ENCODE data around the gene OR4N5. TPM values are rescaled to one million over a fixed set of nuclear protein-coding genes. Genes with fewer than 3 reads are reported as not detected.

The OR4N5 gene
- total and polyA plus RNA-seq, 2 of the 8 experiments (the other 6 are each of a cell fraction or from before 2014, with no cell fraction given) = not detected

DNA sequence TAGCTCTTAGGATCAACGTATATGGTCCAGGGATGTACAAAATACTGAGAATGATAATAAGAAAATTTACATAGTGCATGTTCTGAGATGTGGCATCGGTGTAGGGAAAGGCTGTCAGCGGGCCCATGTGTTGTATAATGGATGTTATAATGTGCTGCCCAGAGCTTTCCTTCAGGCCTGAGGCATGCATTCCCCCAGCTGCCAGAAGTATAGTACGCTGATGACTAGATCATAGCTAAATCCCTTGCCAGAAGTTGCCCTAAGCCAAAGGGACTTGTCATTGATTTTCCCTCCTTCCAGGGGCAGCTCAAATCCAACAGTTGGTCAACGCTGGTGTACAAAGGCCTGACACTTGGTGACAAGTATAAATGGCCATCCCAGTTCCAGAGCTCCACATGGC lies 45.6 kb downstream of the OR4N5 start (continued):
- TF ChIP-seq TAF7 (optimal IDR thresholded peaks at IDR 0.05; ENCODE audit: borderline replicate concordance, low read depth, low read length) = no peak
- TF ChIP-seq, protein P1, sequence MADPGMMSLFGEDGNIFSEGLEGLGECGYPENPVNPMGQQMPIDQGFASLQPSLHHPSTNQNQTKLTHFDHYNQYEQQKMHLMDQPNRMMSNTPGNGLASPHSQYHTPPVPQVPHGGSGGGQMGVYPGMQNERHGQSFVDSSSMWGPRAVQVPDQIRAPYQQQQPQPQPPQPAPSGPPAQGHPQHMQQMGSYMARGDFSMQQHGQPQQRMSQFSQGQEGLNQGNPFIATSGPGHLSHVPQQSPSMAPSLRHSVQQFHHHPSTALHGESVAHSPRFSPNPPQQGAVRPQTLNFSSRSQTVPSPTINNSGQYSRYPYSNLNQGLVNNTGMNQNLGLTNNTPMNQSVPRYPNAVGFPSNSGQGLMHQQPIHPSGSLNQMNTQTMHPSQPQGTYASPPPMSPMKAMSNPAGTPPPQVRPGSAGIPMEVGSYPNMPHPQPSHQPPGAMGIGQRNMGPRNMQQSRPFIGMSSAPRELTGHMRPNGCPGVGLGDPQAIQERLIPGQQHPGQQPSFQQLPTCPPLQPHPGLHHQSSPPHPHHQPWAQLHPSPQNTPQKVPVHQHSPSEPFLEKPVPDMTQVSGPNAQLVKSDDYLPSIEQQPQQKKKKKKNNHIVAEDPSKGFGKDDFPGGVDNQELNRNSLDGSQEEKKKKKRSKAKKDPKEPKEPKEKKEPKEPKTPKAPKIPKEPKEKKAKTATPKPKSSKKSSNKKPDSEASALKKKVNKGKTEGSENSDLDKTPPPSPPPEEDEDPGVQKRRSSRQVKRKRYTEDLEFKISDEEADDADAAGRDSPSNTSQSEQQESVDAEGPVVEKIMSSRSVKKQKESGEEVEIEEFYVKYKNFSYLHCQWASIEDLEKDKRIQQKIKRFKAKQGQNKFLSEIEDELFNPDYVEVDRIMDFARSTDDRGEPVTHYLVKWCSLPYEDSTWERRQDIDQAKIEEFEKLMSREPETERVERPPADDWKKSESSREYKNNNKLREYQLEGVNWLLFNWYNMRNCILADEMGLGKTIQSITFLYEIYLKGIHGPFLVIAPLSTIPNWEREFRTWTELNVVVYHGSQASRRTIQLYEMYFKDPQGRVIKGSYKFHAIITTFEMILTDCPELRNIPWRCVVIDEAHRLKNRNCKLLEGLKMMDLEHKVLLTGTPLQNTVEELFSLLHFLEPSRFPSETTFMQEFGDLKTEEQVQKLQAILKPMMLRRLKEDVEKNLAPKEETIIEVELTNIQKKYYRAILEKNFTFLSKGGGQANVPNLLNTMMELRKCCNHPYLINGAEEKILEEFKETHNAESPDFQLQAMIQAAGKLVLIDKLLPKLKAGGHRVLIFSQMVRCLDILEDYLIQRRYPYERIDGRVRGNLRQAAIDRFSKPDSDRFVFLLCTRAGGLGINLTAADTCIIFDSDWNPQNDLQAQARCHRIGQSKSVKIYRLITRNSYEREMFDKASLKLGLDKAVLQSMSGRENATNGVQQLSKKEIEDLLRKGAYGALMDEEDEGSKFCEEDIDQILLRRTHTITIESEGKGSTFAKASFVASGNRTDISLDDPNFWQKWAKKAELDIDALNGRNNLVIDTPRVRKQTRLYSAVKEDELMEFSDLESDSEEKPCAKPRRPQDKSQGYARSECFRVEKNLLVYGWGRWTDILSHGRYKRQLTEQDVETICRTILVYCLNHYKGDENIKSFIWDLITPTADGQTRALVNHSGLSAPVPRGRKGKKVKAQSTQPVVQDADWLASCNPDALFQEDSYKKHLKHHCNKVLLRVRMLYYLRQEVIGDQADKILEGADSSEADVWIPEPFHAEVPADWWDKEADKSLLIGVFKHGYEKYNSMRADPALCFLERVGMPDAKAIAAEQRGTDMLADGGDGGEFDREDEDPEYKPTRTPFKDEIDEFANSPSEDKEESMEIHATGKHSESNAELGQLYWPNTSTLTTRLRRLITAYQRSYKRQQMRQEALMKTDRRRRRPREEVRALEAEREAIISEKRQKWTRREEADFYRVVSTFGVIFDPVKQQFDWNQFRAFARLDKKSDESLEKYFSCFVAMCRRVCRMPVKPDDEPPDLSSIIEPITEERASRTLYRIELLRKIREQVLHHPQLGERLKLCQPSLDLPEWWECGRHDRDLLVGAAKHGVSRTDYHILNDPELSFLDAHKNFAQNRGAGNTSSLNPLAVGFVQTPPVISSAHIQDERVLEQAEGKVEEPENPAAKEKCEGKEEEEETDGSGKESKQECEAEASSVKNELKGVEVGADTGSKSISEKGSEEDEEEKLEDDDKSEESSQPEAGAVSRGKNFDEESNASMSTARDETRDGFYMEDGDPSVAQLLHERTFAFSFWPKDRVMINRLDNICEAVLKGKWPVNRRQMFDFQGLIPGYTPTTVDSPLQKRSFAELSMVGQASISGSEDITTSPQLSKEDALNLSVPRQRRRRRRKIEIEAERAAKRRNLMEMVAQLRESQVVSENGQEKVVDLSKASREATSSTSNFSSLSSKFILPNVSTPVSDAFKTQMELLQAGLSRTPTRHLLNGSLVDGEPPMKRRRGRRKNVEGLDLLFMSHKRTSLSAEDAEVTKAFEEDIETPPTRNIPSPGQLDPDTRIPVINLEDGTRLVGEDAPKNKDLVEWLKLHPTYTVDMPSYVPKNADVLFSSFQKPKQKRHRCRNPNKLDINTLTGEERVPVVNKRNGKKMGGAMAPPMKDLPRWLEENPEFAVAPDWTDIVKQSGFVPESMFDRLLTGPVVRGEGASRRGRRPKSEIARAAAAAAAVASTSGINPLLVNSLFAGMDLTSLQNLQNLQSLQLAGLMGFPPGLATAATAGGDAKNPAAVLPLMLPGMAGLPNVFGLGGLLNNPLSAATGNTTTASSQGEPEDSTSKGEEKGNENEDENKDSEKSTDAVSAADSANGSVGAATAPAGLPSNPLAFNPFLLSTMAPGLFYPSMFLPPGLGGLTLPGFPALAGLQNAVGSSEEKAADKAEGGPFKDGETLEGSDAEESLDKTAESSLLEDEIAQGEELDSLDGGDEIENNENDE (IDR thresholded peaks at IDR 0.05; ENCODE audit: insufficient replicate concordance, low read length) = no peak
- no peak for TF ChIP-seq JUN (IDR thresholded peaks at IDR 0.05; ENCODE audit: low read depth, low read length)
- no peak for TF ChIP-seq RXRA (IDR thresholded peaks at IDR 0.05; ENCODE audit: insufficient read depth, low read depth, low read length)
